SU-DHL-6 (cell line): ENCODE data around the gene ITIH1.

Experiments
- H2AFZ ChIP-seq: fragments of 200-600 bp; sonication (generic); 2 replicates; pipeline ENCODE4 v1.6.1; 2014; ENCODE audit warnings: low read depth, mild to moderate bottlenecking, moderate library complexity, mixed read lengths, antibody characterized with exemption, low read length; ENCODE audit not compliant: severe bottlenecking
- H3F3A ChIP-seq: fragments of 200-600 bp; shearing (Covaris generic); 2 replicates; pipeline ENCODE4 v1.6.0; 2016; ENCODE audit warnings: antibody characterized with exemption, mild to moderate bottlenecking; ENCODE audit not compliant: insufficient read depth
- H3K27ac ChIP-seq: fragments of 200-600 bp; sonication (generic); 2 replicates; pipeline ENCODE4 v1.5.1; 2016; ENCODE audit warnings: low read depth, mild to moderate bottlenecking, low read length, moderate library complexity, mixed read lengths
- H3K27me3 ChIP-seq: fragments of 200-600 bp; sonication (generic), shearing (Covaris generic); 2 replicates; pipeline ENCODE4 v1.6.0; 2014; ENCODE audit warnings: mild to moderate bottlenecking, low read length
- H3K36me3 ChIP-seq: fragments of 200-600 bp; sonication (generic); 2 replicates; pipeline ENCODE4 v1.6.1; 2014; ENCODE audit warnings: mild to moderate bottlenecking, low read length, mixed read lengths
- H3K4me2 ChIP-seq: fragments of 300-600, 200-600 bp; shearing (Covaris generic), sonication (generic); 2 replicates; pipeline ENCODE4 v1.6.0; 2014; ENCODE audit warnings: low read length, low read depth, mild to moderate bottlenecking; ENCODE audit not compliant: poor library complexity, severe bottlenecking
- H3K4me3 ChIP-seq: fragments of 200-600 bp; sonication (generic); 2 replicates; pipeline ENCODE4 v1.5.1; 2014; ENCODE audit warnings: antibody characterized with exemption, low read length, mild to moderate bottlenecking, mixed read lengths; ENCODE audit not compliant: insufficient read depth, poor library complexity, severe bottlenecking
- H3K79me2 ChIP-seq: fragments of 200-600 bp; sonication (generic); 2 replicates; pipeline ENCODE4 v1.6.1; 2014; ENCODE audit warnings: mild to moderate bottlenecking, low read length, moderate library complexity; ENCODE audit not compliant: insufficient read depth
- H3K9ac ChIP-seq: fragments of 200-600 bp; sonication (generic); 2 replicates; pipeline ENCODE4 v1.7.0; 2014; ENCODE audit warnings: mild to moderate bottlenecking, low read length
- H3K9me2 ChIP-seq: fragments of 200-600 bp; sonication (generic); replicated peaks from 2 replicates; pipeline ENCODE4 v1.6.1; 2014; ENCODE audit warnings: low read length; ENCODE audit not compliant: insufficient read depth
- H3K9me3 ChIP-seq: fragments of 200-600 bp; sonication (generic); 2 replicates; pipeline ENCODE4 v1.6.1; 2014; ENCODE audit warnings: low read length, mixed read lengths; ENCODE audit not compliant: insufficient read depth
- H4K20me1 ChIP-seq: fragments of 200-600 bp; sonication (generic); 2 replicates; pipeline ENCODE4 v1.6.1; 2014; ENCODE audit warnings: low read depth, mild to moderate bottlenecking, antibody characterized with exemption, low read length, moderate library complexity, mixed read lengths
- CTCF ChIP-seq: fragments of 200-600 bp; sonication (generic); IDR thresholded peaks from one replicate; pipeline ENCODE4 v1.5.1; 2017; ENCODE audit warnings: antibody characterized with exemption, mild to moderate bottlenecking, low read length, moderate library complexity; ENCODE audit not compliant: insufficient read depth, poor library complexity, severe bottlenecking
- EZH2phosphoT487 ChIP-seq: fragments of 200-600 bp; sonication (generic), shearing (Covaris generic); conservative IDR thresholded peaks from 2 replicates; pipeline ENCODE4 v1.6.1; 2018; ENCODE audit warnings: mild to moderate bottlenecking, antibody characterized with exemption, low read length, moderate library complexity, mixed read lengths

ITIH1 gene

DNA sequence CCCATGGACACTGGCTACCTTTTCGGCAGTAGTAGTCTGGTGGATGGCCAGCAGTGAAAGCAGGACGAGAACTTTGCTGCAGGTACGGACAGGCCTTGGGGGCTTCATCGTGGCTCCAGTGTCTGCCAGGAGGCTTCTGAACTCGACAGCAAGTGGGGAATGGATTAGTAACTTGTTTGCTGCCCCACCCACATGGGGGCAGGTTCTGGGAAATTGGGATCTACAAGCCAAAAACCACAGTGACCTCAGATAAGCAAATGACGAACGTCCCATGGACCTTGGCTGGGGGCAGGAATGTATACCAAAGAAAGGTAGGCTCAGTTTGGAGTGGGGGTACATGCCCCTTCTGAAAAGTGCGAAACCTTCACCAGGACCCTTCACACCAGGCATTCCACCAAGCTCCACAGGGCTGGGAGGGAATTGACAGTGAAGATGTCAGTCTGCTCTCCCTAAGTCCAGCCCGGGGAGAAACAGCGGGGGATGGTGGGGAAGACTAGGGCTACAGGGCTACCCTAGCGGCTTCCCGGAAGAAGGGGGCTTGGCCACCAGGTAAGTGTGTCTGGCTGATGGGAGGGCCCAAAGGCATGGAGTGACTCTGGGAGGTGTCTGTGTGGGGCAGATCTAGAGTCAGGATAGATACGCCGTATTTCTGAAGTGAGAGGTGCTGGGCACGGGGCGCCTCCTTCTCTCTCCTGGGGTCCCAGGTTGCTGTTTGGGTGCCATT lies 53.3 kb downstream of the ITIH1 start, which contains the start of gene ITIH4:
Gene ITIH4 (minus strand): TSS at position 138 of the 724 bp plus-strand sequence. CDS start 30 bp downstream, at position 108.
- Histone ChIP-seq H3K9me2 (no peaks in the 10 kb centered on the region), H3K27me3 (no peaks in the 10 kb centered on the region), H3K79me2 (no peaks in the 10 kb centered on the region), H3K9ac (no peak within 1 kb of the TSS), H3K4me3 (no peak within 1 kb of the TSS), H3K9me3 (no peaks in the 10 kb centered on the region), H3K36me3 (no peaks in the 10 kb centered on the region), H4K20me1 (no peaks in the 10 kb centered on the region), H3K4me2 (no peak within 1 kb of the TSS), H2AFZ (no peak within 1 kb of the TSS), H3K27ac (no peak within 1 kb of the TSS), H3F3A (no peaks in the 10 kb centered on the region)
- TF ChIP-seq CTCF, result no peak
- no peak for TF ChIP-seq EZH2phosphoT487

GRCh38 chr3:52831500-52832301 lies 54.3 kb downstream of the ITIH1 start:
- Histone ChIP-seq H3K4me3 (no peak overlapping the region), H3K9ac (no peak overlapping the region), H3F3A (no peaks in the 10 kb centered on the region), H4K20me1 (no peaks in the 10 kb centered on the region), H3K27me3 (no peaks in the 10 kb centered on the region), H3K79me2 (no peaks in the 10 kb centered on the region), H3K9me2 (no peaks in the 10 kb centered on the region), H3K9me3 (no peaks in the 10 kb centered on the region), H3K4me2 (no peak overlapping the region), H3K27ac (no peak overlapping the region), H2AFZ (no peak overlapping the region), H3K36me3 (no peaks in the 10 kb centered on the region)
- no peak for TF ChIP-seq CTCF
- TF ChIP-seq EZH2phosphoT487, result no peak

DNA sequence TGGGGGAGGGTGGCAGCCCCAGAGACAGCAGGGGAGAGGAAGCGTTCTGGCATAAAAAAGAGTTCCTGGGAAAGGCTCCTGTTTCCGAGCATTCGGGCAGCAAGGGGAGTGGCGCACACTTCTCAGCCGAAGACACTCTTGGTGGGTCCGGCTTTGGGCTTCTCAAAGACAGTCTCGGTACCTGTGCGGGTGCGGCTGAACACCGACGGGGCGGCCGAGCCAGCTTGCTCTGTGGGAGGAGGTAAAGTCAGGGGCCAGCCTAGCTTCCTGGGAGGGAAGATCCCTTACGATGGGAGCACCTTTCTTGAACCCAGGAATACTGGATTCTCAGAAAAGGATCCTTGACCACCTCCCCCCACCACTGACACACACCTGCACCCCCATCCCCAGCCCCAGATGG lies 55.8 kb downstream of the ITIH1 start:
- Histone ChIP-seq H2AFZ (no peak overlapping the region), H4K20me1 (no peaks in the 10 kb centered on the region), H3K36me3 (no peaks in the 10 kb centered on the region), H3K9me3 (no peaks in the 10 kb centered on the region), H3K4me2 (no peak overlapping the region), H3K4me3 (no peak overlapping the region), H3K27me3 (no peaks in the 10 kb centered on the region), H3K9ac (no peak overlapping the region), H3K79me2 (no peaks in the 10 kb centered on the region), H3F3A (no peaks in the 10 kb centered on the region), H3K27ac (no peak overlapping the region), H3K9me2 (no peaks in the 10 kb centered on the region)
- no peak for TF ChIP-seq CTCF
- TF ChIP-seq EZH2phosphoT487, result no peak
